HG03342 (cell line): ENCODE results near the gene HS1BP3.

Experiments
- ATAC-seq: cut with Tn5 transposase; IDR thresholded peaks from one replicate; pipeline ENCODE4 v1.9.1; 2021; ENCODE audit warnings: mild to moderate bottlenecking, moderate library complexity; ENCODE audit not compliant: unreplicated experiment

HS1BP3 gene

GRCh38 chr2:20619624-20620024 lies 31.3 kb downstream of the HS1BP3 start:
- no peak for ATAC-seq

GRCh38 chr2:20618886-20619521 lies 31.9 kb downstream of the HS1BP3 start:
- no peak for ATAC-seq

GRCh38 chr2:20618468-20618885 lies 32.4 kb downstream of the HS1BP3 start:
- ATAC-seq = no peak

- ATAC-seq = no peak
Observed at GRCh38 chr2:20617892-20618467, 32.9 kb downstream of the HS1BP3 start.

GRCh38 chr2:20617081-20617575 lies 33.8 kb downstream of the HS1BP3 start:
- no peak for ATAC-seq

- no peak for ATAC-seq
Observed at GRCh38 chr2:20616341-20616871, 34.5 kb downstream of the HS1BP3 start.

- no peak for ATAC-seq
Observed at GRCh38 chr2:20615466-20616241, 35.2 kb downstream of the HS1BP3 start.

GRCh38 chr2:20615068-20615465 lies 35.8 kb downstream of the HS1BP3 start:
- ATAC-seq = no peak

GRCh38 chr2:20614201-20615067 lies 36.5 kb downstream of the HS1BP3 start:
- no peak for ATAC-seq

- no peak for ATAC-seq
Observed at GRCh38 chr2:20612925-20613916, 37.7 kb downstream of the HS1BP3 start.

- no peak for ATAC-seq
Observed at GRCh38 chr2:20611844-20612356, 39.0 kb downstream of the HS1BP3 start.

- no peak for ATAC-seq
Observed at GRCh38 chr2:20611077-20611843, 39.6 kb downstream of the HS1BP3 start.

GRCh38 chr2:20609995-20610357 lies 40.9 kb downstream of the HS1BP3 start:
- ATAC-seq = no peak

- ATAC-seq = no peak
Observed at GRCh38 chr2:20609349-20609994, 41.4 kb downstream of the HS1BP3 start.

GRCh38 chr2:20608666-20609348 lies 42.1 kb downstream of the HS1BP3 start:
- ATAC-seq = no peak

GRCh38 chr2:20607446-20607845 lies 43.5 kb downstream of the HS1BP3 start:
- ATAC-seq = no peak

GRCh38 chr2:20606198-20606597 lies 44.7 kb downstream of the HS1BP3 start:
- no peak for ATAC-seq
